K562 (cell line): ENCODE measurements around the gene MLH1. TPM values are rescaled to one million over a fixed set of nuclear protein-coding genes. Genes with fewer than 3 reads are reported as not detected.

Experiments used
- MGA ChIP-seq: fragments of 450-650 bp; IDR thresholded peaks from 2 replicates; pipeline ENCODE4 v1.6.1; 2016; ENCODE audit warnings: mild to moderate bottlenecking, moderate library complexity
- polyA plus RNA-seq, 8 experiments: library from polyadenylated mRNA; depleted of rRNA in 4 of 8; stranded (reverse) in 5 of 8; unstranded in 3 of 8; fragments of >200 nt; fragmentation: Nextera tagmentation in 2 of 8; fragmentation: Illumina TruSeq in 1 of 8; extraction: Ambion mirVana in 2 of 8; extraction: Trizol in 1 of 8; gene quantifications; 2 replicates each; pipeline versions ENCODE4 v1.2.1 to v1.2.3, GENCODE V29; 2011 to 2014; ENCODE audit warnings: inconsistent platforms in 1 of 8, missing spikeins in 1 of 8
- total RNA-seq, 7 experiments: library from RNA; depleted of rRNA in 6 of 7; stranded (reverse); fragments of >200 nt in 6 of 7; fragmentation: Illumina TruSeq in 2 of 7; extraction: Trizol in 2 of 7; gene quantifications; 2 replicates each; pipeline versions ENCODE4 v1.2.1 to v1.2.3, GENCODE V29; 2011 to 2021; ENCODE audit warnings: low replicate concordance in 1 of 7

MLH1 gene
- total and polyA plus RNA-seq, 9 of the 15 experiments (the other 6 are each of a cell fraction or from before 2014, with no cell fraction given), result 76.4 to 155 (median 117) TPM

GRCh38 chr3:36981006-36981405 is 12.3 kb upstream of the MLH1 start (continued):
- TF ChIP-seq MGA, result peak; percentile 79
